ENCODE data around the gene COX6A1. TPM values are rescaled to one million over a fixed set of nuclear protein-coding genes. Genes with fewer than 3 reads are reported as not detected.

The COX6A1 gene
- total RNA-seq, 1 donor from 2014 or later, result 388 TPM

DNA sequence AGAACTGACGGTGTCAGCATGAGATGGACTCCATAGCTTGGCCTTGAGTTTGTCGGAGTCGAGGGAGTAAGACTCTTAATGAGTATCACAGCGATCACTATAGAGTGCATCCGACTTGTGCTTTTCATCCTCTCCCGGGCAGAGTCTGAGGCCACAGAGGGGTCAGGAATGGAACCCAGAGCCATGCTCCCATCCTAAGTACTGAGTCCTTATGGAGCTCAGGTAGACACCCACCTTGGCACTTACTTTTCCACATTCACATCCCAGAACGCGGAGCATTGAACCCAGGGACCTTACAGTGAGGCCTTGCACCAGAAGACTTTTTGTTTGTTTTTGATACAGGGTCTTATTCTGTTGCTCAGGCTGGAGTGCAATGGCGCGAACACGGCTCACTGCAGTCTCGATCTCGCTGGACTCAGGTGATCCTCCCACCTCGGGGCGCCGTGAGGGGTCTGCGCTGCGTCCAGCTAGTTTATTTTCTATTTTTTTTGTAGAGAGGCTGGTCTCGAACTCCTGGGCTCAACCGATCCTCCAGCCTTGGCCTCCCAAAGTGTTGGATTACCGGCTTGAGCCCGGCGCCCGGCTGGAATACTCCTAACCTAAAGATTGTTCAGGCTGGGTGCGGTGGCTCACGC is 32.4 kb downstream of the COX6A1 start:
- H3K27ac Mint-ChIP-seq (ENCODE audit: unreplicated experiment), result peak overlapping the region; percentile 9
- Histone ChIP-seq H3K9ac (ENCODE audit: low read length) (peak overlapping the region; percentile 90), H3K36me3 (ENCODE audit: insufficient read depth, low read length) (peaks cover 7% of the 10 kb centered on the region), H3K27ac (ENCODE audit: low read depth, low read length) (peak overlapping the region; percentile 83), H3K9me3 (ENCODE audit: insufficient read depth, low read depth, low read length) (no peaks in the 10 kb centered on the region), H4K20me1 (ENCODE audit: insufficient read depth, low read length) (peaks cover 47% of the 10 kb centered on the region), H2AFZ (ENCODE audit: low read depth, low read length) (peak overlapping the region; percentile 94), H3K4me2 (ENCODE audit: low read length) (peak overlapping the region; percentile 86), H3K79me2 (ENCODE audit: insufficient read depth, low read length) (peaks cover 67% of the 10 kb centered on the region), H3K4me3 (ENCODE audit: insufficient read depth, low read depth, low read length) (peak overlapping the region; percentile 81), H3K27me3 (ENCODE audit: insufficient read depth, low read length) (no peaks in the 10 kb centered on the region), H3K4me1 (ENCODE audit: insufficient read depth, low read length) (peaks cover 17% of the 10 kb centered on the region)
- H3K27me3 Mint-ChIP-seq (ENCODE audit: low read depth, unreplicated experiment), result no peaks in the 10 kb centered on the region
- peaks cover 37% of the 10 kb centered on the region for H3K4me1 Mint-ChIP-seq (ENCODE audit: low read depth, unreplicated experiment)
- no peaks in the 10 kb centered on the region for H3K9me3 Mint-ChIP-seq (ENCODE audit: unreplicated experiment)
- peak overlapping the region; percentile 96 for H3K4me3 Mint-ChIP-seq (ENCODE audit: unreplicated experiment)
- TF ChIP-seq EZH2 (IDR thresholded peaks at IDR 0.05; ENCODE audit: insufficient read depth, low read length), result no peak
- TF ChIP-seq, protein P1, sequence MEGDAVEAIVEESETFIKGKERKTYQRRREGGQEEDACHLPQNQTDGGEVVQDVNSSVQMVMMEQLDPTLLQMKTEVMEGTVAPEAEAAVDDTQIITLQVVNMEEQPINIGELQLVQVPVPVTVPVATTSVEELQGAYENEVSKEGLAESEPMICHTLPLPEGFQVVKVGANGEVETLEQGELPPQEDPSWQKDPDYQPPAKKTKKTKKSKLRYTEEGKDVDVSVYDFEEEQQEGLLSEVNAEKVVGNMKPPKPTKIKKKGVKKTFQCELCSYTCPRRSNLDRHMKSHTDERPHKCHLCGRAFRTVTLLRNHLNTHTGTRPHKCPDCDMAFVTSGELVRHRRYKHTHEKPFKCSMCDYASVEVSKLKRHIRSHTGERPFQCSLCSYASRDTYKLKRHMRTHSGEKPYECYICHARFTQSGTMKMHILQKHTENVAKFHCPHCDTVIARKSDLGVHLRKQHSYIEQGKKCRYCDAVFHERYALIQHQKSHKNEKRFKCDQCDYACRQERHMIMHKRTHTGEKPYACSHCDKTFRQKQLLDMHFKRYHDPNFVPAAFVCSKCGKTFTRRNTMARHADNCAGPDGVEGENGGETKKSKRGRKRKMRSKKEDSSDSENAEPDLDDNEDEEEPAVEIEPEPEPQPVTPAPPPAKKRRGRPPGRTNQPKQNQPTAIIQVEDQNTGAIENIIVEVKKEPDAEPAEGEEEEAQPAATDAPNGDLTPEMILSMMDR (IDR thresholded peaks at IDR 0.05; ENCODE audit: insufficient read depth, low read depth, low read length), result no peak
- no peak for FAIRE-seq
- DNase-seq (ENCODE audit: low read depth), result no peak
- H3K36me3 Mint-ChIP-seq (ENCODE audit: low read depth, unreplicated experiment), result peaks cover 5% of the 10 kb centered on the region

DNA sequence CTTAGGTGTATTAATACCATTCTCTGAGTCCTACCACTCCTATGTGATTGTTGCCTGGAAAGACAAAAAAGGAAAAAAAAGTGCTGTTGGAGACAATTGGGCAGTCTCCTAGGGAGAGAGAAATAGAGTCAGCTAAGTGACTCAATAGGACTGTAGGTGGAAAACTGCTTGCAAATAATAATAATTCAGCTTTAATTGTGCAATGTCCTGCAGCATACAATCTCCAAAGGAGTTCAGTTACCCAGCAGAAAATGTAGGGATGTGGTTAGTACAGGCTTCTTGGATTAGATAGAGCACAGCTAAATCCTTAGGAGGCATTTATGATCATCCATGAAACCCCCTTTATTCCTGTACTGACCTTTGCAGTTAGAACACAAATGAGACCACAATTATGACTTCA is 34.6 kb downstream of the COX6A1 start:
- peaks cover 25% of the 10 kb centered on the region for H4K20me1 ChIP-seq (ENCODE audit: insufficient read depth, low read length)
- H3K36me3 ChIP-seq (ENCODE audit: insufficient read depth, low read length), result no peaks in the 10 kb centered on the region
- Mint-ChIP-seq H3K27ac (ENCODE audit: unreplicated experiment) (no peak overlapping the region), H3K4me1 (ENCODE audit: low read depth, unreplicated experiment) (peaks cover 36% of the 10 kb centered on the region), H3K27me3 (ENCODE audit: low read depth, unreplicated experiment) (no peaks in the 10 kb centered on the region), H3K36me3 (ENCODE audit: low read depth, unreplicated experiment) (peaks cover under 1% of the 10 kb centered on the region), H3K4me3 (ENCODE audit: unreplicated experiment) (no peak overlapping the region), H3K9me3 (ENCODE audit: unreplicated experiment) (no peaks in the 10 kb centered on the region)
- no peaks in the 10 kb centered on the region for H3K9me3 ChIP-seq (ENCODE audit: insufficient read depth, low read depth, low read length)
- H3K27ac ChIP-seq (ENCODE audit: low read depth, low read length), result no peak overlapping the region
- TF ChIP-seq, protein P1 (IDR thresholded peaks at IDR 0.05; ENCODE audit: insufficient read depth, low read depth, low read length), result no peak
- no peak for TF ChIP-seq EZH2 (IDR thresholded peaks at IDR 0.05; ENCODE audit: insufficient read depth, low read length)
- H3K4me1 ChIP-seq (ENCODE audit: insufficient read depth, low read length), result peaks cover 13% of the 10 kb centered on the region
- FAIRE-seq (no peak), DNase-seq (ENCODE audit: low read depth) (no peak)
- H3K9ac ChIP-seq (ENCODE audit: low read length), result no peak overlapping the region
- H3K27me3 ChIP-seq (ENCODE audit: insufficient read depth, low read length), result no peaks in the 10 kb centered on the region
- H3K4me3 ChIP-seq (ENCODE audit: insufficient read depth, low read depth, low read length), result no peak overlapping the region
- H3K79me2 ChIP-seq (ENCODE audit: insufficient read depth, low read length), result peaks cover 46% of the 10 kb centered on the region
- no peak overlapping the region for H2AFZ ChIP-seq (ENCODE audit: low read depth, low read length)
- no peak overlapping the region for H3K4me2 ChIP-seq (ENCODE audit: low read length)
